ENCODE data around the gene PRELID1. TPM values are rescaled to one million over a fixed set of nuclear protein-coding genes. Genes with fewer than 3 reads are reported as not detected.

Gene PRELID1
- total RNA-seq, 2 donors from 2014 or later: 42.2 to 54.0 TPM

- H3K9me3 ChIP-seq: no peaks in the 10 kb centered on the region
- TF ChIP-seq, protein P1, sequence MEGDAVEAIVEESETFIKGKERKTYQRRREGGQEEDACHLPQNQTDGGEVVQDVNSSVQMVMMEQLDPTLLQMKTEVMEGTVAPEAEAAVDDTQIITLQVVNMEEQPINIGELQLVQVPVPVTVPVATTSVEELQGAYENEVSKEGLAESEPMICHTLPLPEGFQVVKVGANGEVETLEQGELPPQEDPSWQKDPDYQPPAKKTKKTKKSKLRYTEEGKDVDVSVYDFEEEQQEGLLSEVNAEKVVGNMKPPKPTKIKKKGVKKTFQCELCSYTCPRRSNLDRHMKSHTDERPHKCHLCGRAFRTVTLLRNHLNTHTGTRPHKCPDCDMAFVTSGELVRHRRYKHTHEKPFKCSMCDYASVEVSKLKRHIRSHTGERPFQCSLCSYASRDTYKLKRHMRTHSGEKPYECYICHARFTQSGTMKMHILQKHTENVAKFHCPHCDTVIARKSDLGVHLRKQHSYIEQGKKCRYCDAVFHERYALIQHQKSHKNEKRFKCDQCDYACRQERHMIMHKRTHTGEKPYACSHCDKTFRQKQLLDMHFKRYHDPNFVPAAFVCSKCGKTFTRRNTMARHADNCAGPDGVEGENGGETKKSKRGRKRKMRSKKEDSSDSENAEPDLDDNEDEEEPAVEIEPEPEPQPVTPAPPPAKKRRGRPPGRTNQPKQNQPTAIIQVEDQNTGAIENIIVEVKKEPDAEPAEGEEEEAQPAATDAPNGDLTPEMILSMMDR (IDR thresholded peaks at IDR 0.05): no peak
- no peaks in the 10 kb centered on the region for H3K36me3 ChIP-seq
- peaks cover 5 to 23% of the 10 kb centered on the region in 2 donors for H3K4me1 ChIP-seq (ENCODE audit: control insufficient read depth in 1 of 2, low read depth in 2 of 2)
- no peaks in the 10 kb centered on the region for H3K27me3 ChIP-seq (replicated peaks; ENCODE audit: insufficient read depth)
- no peak overlapping the region for H3K27ac ChIP-seq
- ATAC-seq (ENCODE audit: insufficient number of reproducible peaks, low FRiP score, low read depth) (no peak), DNase-seq (ENCODE audit: low spot score) (no peak)
- no peak overlapping the region for H3K4me3 ChIP-seq
Observed at GRCh38 chr5:177314376-177315342, 11.1 kb downstream of the PRELID1 start.

DNA sequence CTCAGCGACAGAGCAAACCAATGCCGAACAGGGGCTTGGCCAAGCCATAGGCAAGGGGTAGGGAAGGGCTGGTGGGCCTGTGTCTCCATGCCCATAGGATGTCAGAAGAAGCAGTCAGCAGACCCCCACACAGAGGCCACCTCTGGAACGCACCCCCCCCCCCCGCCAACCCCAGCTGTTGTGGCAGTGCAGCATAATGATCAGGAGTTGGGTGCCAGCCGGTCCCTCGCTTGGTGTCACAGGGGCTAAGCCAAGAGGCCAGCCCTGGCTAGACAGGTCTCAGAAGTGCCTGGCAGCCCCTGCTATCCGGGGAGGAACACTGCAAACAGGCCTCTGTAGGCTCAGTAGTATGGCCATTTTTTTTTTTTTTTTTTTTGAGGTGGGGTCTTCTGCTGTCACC is 11.8 kb downstream of the PRELID1 start:
- no peak for DNase-seq (ENCODE audit: low spot score)
- no peaks in the 10 kb centered on the region for H3K27me3 ChIP-seq (replicated peaks; ENCODE audit: insufficient read depth)
- H3K36me3 ChIP-seq: no peaks in the 10 kb centered on the region
- H3K9me3 ChIP-seq: no peaks in the 10 kb centered on the region
- no peak for ATAC-seq (ENCODE audit: insufficient number of reproducible peaks, low FRiP score, low read depth)
- peaks cover 5 to 23% of the 10 kb centered on the region in 2 donors for H3K4me1 ChIP-seq (ENCODE audit: control insufficient read depth in 1 of 2, low read depth in 2 of 2)
- TF ChIP-seq, protein P1 (IDR thresholded peaks at IDR 0.05): no peak
- H3K4me3 ChIP-seq: no peak overlapping the region
- H3K27ac ChIP-seq: no peak overlapping the region

- H3K4me3 ChIP-seq: no peak overlapping the region
- no peak overlapping the region for H3K27ac ChIP-seq
- TF ChIP-seq, protein P1 (IDR thresholded peaks at IDR 0.05): no peak
- H3K4me1 ChIP-seq (ENCODE audit: control insufficient read depth in 1 of 2, low read depth in 2 of 2): peaks cover 5 to 19% of the 10 kb centered on the region in 2 donors
- H3K27me3 ChIP-seq (replicated peaks; ENCODE audit: insufficient read depth): no peaks in the 10 kb centered on the region
- DNase-seq (ENCODE audit: low spot score): no peak
- ATAC-seq (ENCODE audit: insufficient number of reproducible peaks, low FRiP score, low read depth): no peak
- H3K36me3 ChIP-seq: peaks cover 2% of the 10 kb centered on the region
- no peaks in the 10 kb centered on the region for H3K9me3 ChIP-seq
Observed at GRCh38 chr5:177316005-177316404, 12.4 kb downstream of the PRELID1 start.

DNA sequence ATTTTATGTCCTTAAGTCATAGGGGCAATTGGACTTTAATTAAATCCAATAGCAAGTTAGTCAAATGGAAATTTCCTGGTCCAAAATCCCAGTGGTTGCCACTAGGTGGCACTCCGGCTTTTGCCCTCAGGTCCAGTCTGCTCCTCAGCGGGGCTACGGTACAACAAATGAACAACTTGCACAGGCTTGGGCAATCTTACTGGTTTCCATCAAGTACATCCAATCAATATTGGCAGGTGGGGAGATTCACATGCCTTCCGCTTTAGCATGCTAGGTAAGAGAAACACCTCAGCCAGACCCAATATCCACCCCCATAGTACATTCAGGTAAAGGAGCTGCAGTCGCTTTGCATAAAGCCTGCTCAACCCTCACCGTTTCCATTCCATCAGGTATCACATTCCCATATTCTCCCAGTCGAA is 14.4 kb downstream of the PRELID1 start:
- no peak overlapping the region for H3K27ac ChIP-seq
- ATAC-seq (ENCODE audit: insufficient number of reproducible peaks, low FRiP score, low read depth) (no peak), DNase-seq (ENCODE audit: low spot score) (no peak)

More for the DNA sequence above, 14.4 kb downstream of the PRELID1 start:
- no peak overlapping the region for H3K4me3 ChIP-seq
- no peaks in the 10 kb centered on the region for H3K9me3 ChIP-seq
- peaks cover 2% of the 10 kb centered on the region for H3K36me3 ChIP-seq
- H3K4me1 ChIP-seq (ENCODE audit: control insufficient read depth in 1 of 2, low read depth in 2 of 2): peaks cover 0 to under 1% of the 10 kb centered on the region in 2 donors
- no peaks in the 10 kb centered on the region for H3K27me3 ChIP-seq (replicated peaks; ENCODE audit: insufficient read depth)
- TF ChIP-seq, protein P1 (IDR thresholded peaks at IDR 0.05): peak; percentile 82

Data from thoracic aorta (tissue), 2 donors.